SU-DHL-6 (cell line): ENCODE measurements around the gene SMOC2.

Source experiments
- H2AFZ ChIP-seq: fragments of 200-600 bp; sonication (generic); 2 replicates; pipeline ENCODE4 v1.6.1; 2014; ENCODE audit warnings: low read depth, mild to moderate bottlenecking, moderate library complexity, mixed read lengths, antibody characterized with exemption, low read length; ENCODE audit not compliant: severe bottlenecking
- H3F3A ChIP-seq: fragments of 200-600 bp; shearing (Covaris generic); 2 replicates; pipeline ENCODE4 v1.6.0; 2016; ENCODE audit warnings: antibody characterized with exemption, mild to moderate bottlenecking; ENCODE audit not compliant: insufficient read depth
- H3K27ac ChIP-seq: fragments of 200-600 bp; sonication (generic); 2 replicates; pipeline ENCODE4 v1.5.1; 2016; ENCODE audit warnings: low read depth, mild to moderate bottlenecking, low read length, moderate library complexity, mixed read lengths
- H3K27me3 ChIP-seq: fragments of 200-600 bp; sonication (generic), shearing (Covaris generic); 2 replicates; pipeline ENCODE4 v1.6.0; 2014; ENCODE audit warnings: mild to moderate bottlenecking, low read length
- H3K36me3 ChIP-seq: fragments of 200-600 bp; sonication (generic); 2 replicates; pipeline ENCODE4 v1.6.1; 2014; ENCODE audit warnings: mild to moderate bottlenecking, low read length, mixed read lengths
- H3K4me2 ChIP-seq: fragments of 300-600, 200-600 bp; shearing (Covaris generic), sonication (generic); 2 replicates; pipeline ENCODE4 v1.6.0; 2014; ENCODE audit warnings: low read length, low read depth, mild to moderate bottlenecking; ENCODE audit not compliant: poor library complexity, severe bottlenecking
- H3K4me3 ChIP-seq: fragments of 200-600 bp; sonication (generic); 2 replicates; pipeline ENCODE4 v1.5.1; 2014; ENCODE audit warnings: antibody characterized with exemption, low read length, mild to moderate bottlenecking, mixed read lengths; ENCODE audit not compliant: insufficient read depth, poor library complexity, severe bottlenecking
- H3K79me2 ChIP-seq: fragments of 200-600 bp; sonication (generic); 2 replicates; pipeline ENCODE4 v1.6.1; 2014; ENCODE audit warnings: mild to moderate bottlenecking, low read length, moderate library complexity; ENCODE audit not compliant: insufficient read depth
- H3K9ac ChIP-seq: fragments of 200-600 bp; sonication (generic); 2 replicates; pipeline ENCODE4 v1.7.0; 2014; ENCODE audit warnings: mild to moderate bottlenecking, low read length
- H3K9me2 ChIP-seq: fragments of 200-600 bp; sonication (generic); replicated peaks from 2 replicates; pipeline ENCODE4 v1.6.1; 2014; ENCODE audit warnings: low read length; ENCODE audit not compliant: insufficient read depth
- H3K9me3 ChIP-seq: fragments of 200-600 bp; sonication (generic); 2 replicates; pipeline ENCODE4 v1.6.1; 2014; ENCODE audit warnings: low read length, mixed read lengths; ENCODE audit not compliant: insufficient read depth
- H4K20me1 ChIP-seq: fragments of 200-600 bp; sonication (generic); 2 replicates; pipeline ENCODE4 v1.6.1; 2014; ENCODE audit warnings: low read depth, mild to moderate bottlenecking, antibody characterized with exemption, low read length, moderate library complexity, mixed read lengths
- CTCF ChIP-seq: fragments of 200-600 bp; sonication (generic); IDR thresholded peaks from one replicate; pipeline ENCODE4 v1.5.1; 2017; ENCODE audit warnings: antibody characterized with exemption, mild to moderate bottlenecking, low read length, moderate library complexity; ENCODE audit not compliant: insufficient read depth, poor library complexity, severe bottlenecking
- EZH2phosphoT487 ChIP-seq: fragments of 200-600 bp; sonication (generic), shearing (Covaris generic); conservative IDR thresholded peaks from 2 replicates; pipeline ENCODE4 v1.6.1; 2018; ENCODE audit warnings: mild to moderate bottlenecking, antibody characterized with exemption, low read length, moderate library complexity, mixed read lengths

The SMOC2 gene

GRCh38 chr6:168504366-168504765 lies 63.4 kb downstream of the SMOC2 start:
- Histone ChIP-seq H3K27ac (no peak overlapping the region), H3K79me2 (no peaks in the 10 kb centered on the region), H3K9ac (no peak overlapping the region), H3K9me2 (no peaks in the 10 kb centered on the region), H3K27me3 (no peaks in the 10 kb centered on the region), H3F3A (no peaks in the 10 kb centered on the region), H3K4me2 (no peak overlapping the region), H3K9me3 (no peaks in the 10 kb centered on the region), H3K4me3 (no peak overlapping the region), H4K20me1 (no peaks in the 10 kb centered on the region), H2AFZ (no peak overlapping the region), H3K36me3 (no peaks in the 10 kb centered on the region)
- TF ChIP-seq EZH2phosphoT487 (no peak), CTCF (no peak)

GRCh38 chr6:168506460-168506859 lies 65.5 kb downstream of the SMOC2 start:
- H3F3A ChIP-seq = no peaks in the 10 kb centered on the region
- no peak overlapping the region for H3K9ac ChIP-seq
- TF ChIP-seq EZH2phosphoT487 (no peak), CTCF (no peak)
- no peak overlapping the region for H3K4me2 ChIP-seq
- no peaks in the 10 kb centered on the region for H3K9me2 ChIP-seq
- no peak overlapping the region for H3K27ac ChIP-seq
- no peaks in the 10 kb centered on the region for H3K9me3 ChIP-seq
- no peak overlapping the region for H3K4me3 ChIP-seq
- no peaks in the 10 kb centered on the region for H3K79me2 ChIP-seq
- no peak overlapping the region for H2AFZ ChIP-seq
- H3K36me3 ChIP-seq = no peaks in the 10 kb centered on the region
- no peaks in the 10 kb centered on the region for H4K20me1 ChIP-seq
- no peaks in the 10 kb centered on the region for H3K27me3 ChIP-seq

GRCh38 chr6:168507297-168507696 lies 66.3 kb downstream of the SMOC2 start:
- H2AFZ ChIP-seq = no peak overlapping the region
- no peaks in the 10 kb centered on the region for H3K36me3 ChIP-seq
- H3K27me3 ChIP-seq = no peaks in the 10 kb centered on the region
- H3K27ac ChIP-seq = no peak overlapping the region
- H3K9me3 ChIP-seq = no peaks in the 10 kb centered on the region
- no peaks in the 10 kb centered on the region for H3K9me2 ChIP-seq
- TF ChIP-seq CTCF = no peak
- TF ChIP-seq EZH2phosphoT487 = no peak
- no peak overlapping the region for H3K4me3 ChIP-seq
- no peak overlapping the region for H3K9ac ChIP-seq
- H3F3A ChIP-seq = no peaks in the 10 kb centered on the region
- no peak overlapping the region for H3K4me2 ChIP-seq
- H4K20me1 ChIP-seq = no peaks in the 10 kb centered on the region
- H3K79me2 ChIP-seq = no peaks in the 10 kb centered on the region

- no peak overlapping the region for H2AFZ ChIP-seq
- H3K79me2 ChIP-seq = no peaks in the 10 kb centered on the region
- no peaks in the 10 kb centered on the region for H3K9me2 ChIP-seq
- no peaks in the 10 kb centered on the region for H3K36me3 ChIP-seq
- no peaks in the 10 kb centered on the region for H3K9me3 ChIP-seq
- TF ChIP-seq CTCF (no peak), EZH2phosphoT487 (no peak)
- no peaks in the 10 kb centered on the region for H3F3A ChIP-seq
- H3K27me3 ChIP-seq = no peaks in the 10 kb centered on the region
- no peak overlapping the region for H3K4me2 ChIP-seq
- H3K9ac ChIP-seq = no peak overlapping the region
- H4K20me1 ChIP-seq = no peaks in the 10 kb centered on the region
- H3K27ac ChIP-seq = no peak overlapping the region
- H3K4me3 ChIP-seq = no peak overlapping the region
Measured at GRCh38 chr6:168507730-168508129, 66.7 kb downstream of the SMOC2 start.
